GM12864 (cell line): ENCODE measurements around the gene TERC.
A peak's percentile ranks its signal among the peaks of the same experiment; 100 is the strongest.

Experiments
- DNase-seq: peaks from one replicate; pipeline ENCODE4 v3.0.0-alpha.2; 2011; ENCODE audit warnings: low read depth
- H3K4me3 ChIP-seq: 2 replicates; pipeline ENCODE4 v1.5.1; 2011; ENCODE audit warnings: mild to moderate bottlenecking, low read depth, low read length, control low read depth
- CTCF ChIP-seq: IDR thresholded peaks from 2 replicates; pipeline ENCODE4 v1.5.1; 2011; ENCODE audit warnings: low read depth, mild to moderate bottlenecking, moderate library complexity, low read length, control low read depth, inconsistent platforms; ENCODE audit errors: missing control alignments

The TERC gene

GRCh38 chr3:169755488-169755887 is 9.4 kb downstream of the TERC start:
- TF ChIP-seq CTCF: no peak
- no peak overlapping the region for H3K4me3 ChIP-seq
- no peak for DNase-seq

GRCh38 chr3:169754711-169755110 is 10.1 kb downstream of the TERC start:
- H3K4me3 ChIP-seq: no peak overlapping the region
- no peak for DNase-seq
- TF ChIP-seq CTCF: no peak

DNA sequence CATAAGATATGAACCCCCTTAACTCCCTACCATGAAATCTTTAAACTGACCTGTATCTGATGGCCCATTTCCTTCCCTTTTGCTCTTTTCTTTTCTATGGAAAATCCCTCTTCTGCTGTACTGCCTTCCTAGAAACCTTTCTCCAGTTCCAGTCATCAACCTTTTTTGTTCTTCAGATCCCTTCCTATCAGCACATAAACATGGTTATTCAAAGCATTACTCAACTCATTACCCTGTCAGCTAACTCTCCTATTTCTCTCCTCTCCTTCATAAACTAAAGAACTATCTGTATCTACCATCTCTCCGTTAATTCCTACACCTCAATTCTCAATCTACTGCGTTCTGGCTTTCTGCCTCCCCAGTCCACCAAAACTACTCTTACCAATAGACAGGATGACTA is 13.0 kb downstream of the TERC start:
- no peak for TF ChIP-seq CTCF
- no peak for DNase-seq
- H3K4me3 ChIP-seq: no peak overlapping the region

- no peak for TF ChIP-seq CTCF
- no peak overlapping the region for H3K4me3 ChIP-seq
- no peak for DNase-seq
Measured at GRCh38 chr3:169750665-169751064, 14.2 kb downstream of the TERC start.

- DNase-seq: no peak
- no peak for TF ChIP-seq CTCF
Measured at GRCh38 chr3:169748670-169749069, 16.2 kb downstream of the TERC start.

GRCh38 chr3:169746924-169747323 is 17.9 kb downstream of the TERC start:
- no peak overlapping the region for H3K4me3 ChIP-seq
- no peak for TF ChIP-seq CTCF
- no peak for DNase-seq

More at GRCh38 chr3:169748670-169749069, 16.2 kb downstream of the TERC start:
- no peak overlapping the region for H3K4me3 ChIP-seq

DNA sequence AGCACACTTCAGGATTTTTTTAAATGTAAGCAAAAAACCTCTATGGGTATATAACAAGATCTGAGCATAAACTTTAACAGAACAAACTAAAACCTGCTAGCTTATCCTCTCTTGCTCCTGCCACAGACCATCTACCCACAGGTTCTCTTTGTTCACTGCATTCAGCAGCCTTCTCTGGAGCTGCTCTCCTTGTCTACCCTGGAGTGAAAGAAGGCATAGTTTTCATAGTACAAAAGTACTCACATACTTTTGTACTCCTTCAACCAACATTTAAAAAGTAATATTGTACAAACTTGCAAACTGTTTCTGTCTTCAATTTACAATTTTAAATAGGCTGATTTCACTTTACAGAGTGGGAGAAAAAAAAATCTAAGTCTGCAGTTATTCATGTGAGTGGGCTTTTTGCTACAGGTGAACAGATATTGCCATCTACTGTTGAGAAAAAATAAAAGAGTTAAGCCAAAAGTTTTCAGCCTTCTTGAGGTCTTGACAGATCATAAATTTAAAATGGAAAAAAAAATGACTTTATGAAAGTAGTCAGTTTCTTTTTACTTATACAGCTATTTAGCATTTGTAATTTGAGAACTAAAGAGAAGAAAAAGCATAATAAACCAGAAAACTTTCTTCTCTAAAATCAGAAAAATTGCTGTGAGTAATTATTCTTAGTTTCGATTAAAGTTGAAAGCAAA is 20.4 kb downstream of the TERC start:
- no peak overlapping the region for H3K4me3 ChIP-seq
- no peak for DNase-seq
- peak; percentile 25 for TF ChIP-seq CTCF
